ENCODE measurements around the gene PXN. TPM values are rescaled to one million over a fixed set of nuclear protein-coding genes. Genes with fewer than 3 reads are reported as not detected.

Gene PXN
- total RNA-seq, 4 donors from 2014 or later = 37.2 to 63.7 (median 51.6) TPM

DNA sequence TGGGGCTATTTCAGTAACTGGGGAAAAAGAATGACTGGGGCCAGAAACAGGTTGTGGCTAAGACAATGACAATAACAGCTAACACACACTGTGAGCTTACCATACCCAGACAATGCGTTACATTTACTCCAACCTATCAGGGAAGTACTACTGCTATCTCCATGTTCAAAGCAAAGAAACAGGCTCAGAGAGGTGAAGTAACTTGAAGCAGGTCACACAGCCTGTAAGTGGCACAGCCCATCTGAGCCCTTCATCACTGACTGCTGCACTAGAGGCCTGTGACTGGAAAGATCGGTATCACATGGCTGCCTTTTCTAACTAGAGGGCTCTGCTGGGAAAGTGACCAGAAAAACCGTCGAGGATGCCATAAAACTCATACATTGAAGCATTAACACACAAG, 78.9 kb downstream of the PXN start:
- TF ChIP-seq POLR2A (IDR thresholded peaks at IDR 0.05) (no peak), EP300 (IDR thresholded peaks at IDR 0.05) (no peak), POLR2AphosphoS5 (IDR thresholded peaks at IDR 0.05) (no peak)
- TF ChIP-seq, protein P1, sequence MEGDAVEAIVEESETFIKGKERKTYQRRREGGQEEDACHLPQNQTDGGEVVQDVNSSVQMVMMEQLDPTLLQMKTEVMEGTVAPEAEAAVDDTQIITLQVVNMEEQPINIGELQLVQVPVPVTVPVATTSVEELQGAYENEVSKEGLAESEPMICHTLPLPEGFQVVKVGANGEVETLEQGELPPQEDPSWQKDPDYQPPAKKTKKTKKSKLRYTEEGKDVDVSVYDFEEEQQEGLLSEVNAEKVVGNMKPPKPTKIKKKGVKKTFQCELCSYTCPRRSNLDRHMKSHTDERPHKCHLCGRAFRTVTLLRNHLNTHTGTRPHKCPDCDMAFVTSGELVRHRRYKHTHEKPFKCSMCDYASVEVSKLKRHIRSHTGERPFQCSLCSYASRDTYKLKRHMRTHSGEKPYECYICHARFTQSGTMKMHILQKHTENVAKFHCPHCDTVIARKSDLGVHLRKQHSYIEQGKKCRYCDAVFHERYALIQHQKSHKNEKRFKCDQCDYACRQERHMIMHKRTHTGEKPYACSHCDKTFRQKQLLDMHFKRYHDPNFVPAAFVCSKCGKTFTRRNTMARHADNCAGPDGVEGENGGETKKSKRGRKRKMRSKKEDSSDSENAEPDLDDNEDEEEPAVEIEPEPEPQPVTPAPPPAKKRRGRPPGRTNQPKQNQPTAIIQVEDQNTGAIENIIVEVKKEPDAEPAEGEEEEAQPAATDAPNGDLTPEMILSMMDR (IDR thresholded peaks at IDR 0.05) = no peak
- WGBS = 82% methylated on average over 4 of the region's 4 CpGs
- DNase-seq (ENCODE audit: low spot score in 2 of 2) = no peak
- H3K27ac ChIP-seq = no peak overlapping the region
- no peaks in the 10 kb centered on the region for H3K4me1 ChIP-seq
- no peak overlapping the region for H3K4me3 ChIP-seq
- no peaks in the 10 kb centered on the region for H3K27me3 ChIP-seq
- H3K36me3 ChIP-seq = peaks cover 84% of the 10 kb centered on the region
- no peaks in the 10 kb centered on the region for H3K9me3 ChIP-seq

DNA sequence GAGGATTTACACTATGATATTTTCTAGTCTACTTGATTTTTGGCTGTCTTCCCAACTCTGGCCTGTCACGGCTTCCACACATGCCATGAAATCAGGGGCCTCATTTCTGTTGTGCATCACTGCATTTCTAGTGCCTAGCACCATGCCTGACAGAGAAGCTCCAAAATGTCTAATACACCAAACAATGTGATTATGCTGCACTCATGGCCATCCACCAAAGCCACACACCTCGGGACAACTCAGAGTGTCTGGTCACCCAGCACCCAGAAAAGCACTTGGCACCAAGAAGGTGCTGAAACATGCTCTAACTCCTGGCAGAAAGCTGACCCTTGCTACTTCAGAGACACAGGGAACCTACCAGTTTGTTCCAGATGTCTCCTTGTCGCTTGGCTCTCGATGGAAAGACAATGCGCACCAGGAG, 82.3 kb downstream of the PXN start:
- Histone ChIP-seq H3K9me3 (no peaks in the 10 kb centered on the region), H3K4me3 (no peak overlapping the region), H3K27ac (no peak overlapping the region), H3K27me3 (no peaks in the 10 kb centered on the region), H3K4me1 (no peaks in the 10 kb centered on the region), H3K36me3 (peaks cover 88% of the 10 kb centered on the region)
- TF ChIP-seq, protein P1 (IDR thresholded peaks at IDR 0.05) = no peak
- TF ChIP-seq POLR2A (IDR thresholded peaks at IDR 0.05) (no peak), POLR2AphosphoS5 (IDR thresholded peaks at IDR 0.05) (no peak), EP300 (IDR thresholded peaks at IDR 0.05) (no peak)
- WGBS = 87% methylated on average over 5 of the region's 5 CpGs
- DNase-seq (ENCODE audit: low spot score in 2 of 2) = no peak

DNA sequence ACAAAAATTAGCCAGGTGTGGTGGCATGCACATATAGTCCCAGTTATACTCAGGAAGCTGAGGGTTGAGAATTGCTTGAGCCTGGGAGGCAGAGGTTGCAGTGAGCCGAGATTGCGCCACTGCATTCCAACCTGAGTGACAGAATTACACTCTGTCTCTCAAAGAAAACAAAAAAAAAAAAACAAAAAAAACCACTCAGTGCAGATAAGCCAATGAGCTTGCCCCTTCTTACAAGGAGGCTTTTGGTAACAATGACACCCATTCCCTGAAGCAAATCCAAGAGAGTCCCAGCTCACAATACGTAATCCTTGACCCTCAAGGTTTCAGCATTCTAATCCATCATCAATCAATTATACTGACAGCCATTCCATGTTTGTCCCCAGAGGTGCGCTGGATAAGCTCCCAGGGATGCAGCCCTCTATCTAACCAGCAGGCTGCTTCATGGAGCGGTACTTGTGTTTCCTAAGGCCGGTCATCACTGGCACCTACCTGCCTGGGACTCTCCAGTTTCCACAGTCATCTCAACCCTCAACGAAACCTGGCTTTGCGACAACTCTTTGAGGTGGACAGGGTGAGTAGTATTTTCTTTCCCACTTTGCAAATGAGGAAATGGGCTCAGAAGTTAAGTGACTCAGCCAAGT, 83.4 kb downstream of the PXN start:
- 81% methylated on average over 8 of the region's 8 CpGs for WGBS
- no peak for DNase-seq (ENCODE audit: low spot score in 2 of 2)
- Histone ChIP-seq H3K27ac (no peak overlapping the region), H3K36me3 (peaks cover 88% of the 10 kb centered on the region), H3K9me3 (no peaks in the 10 kb centered on the region), H3K4me1 (no peaks in the 10 kb centered on the region), H3K4me3 (no peak overlapping the region), H3K27me3 (no peaks in the 10 kb centered on the region)
- TF ChIP-seq EP300 (IDR thresholded peaks at IDR 0.05) (no peak), POLR2AphosphoS5 (IDR thresholded peaks at IDR 0.05) (no peak)
- TF ChIP-seq, protein P1 (IDR thresholded peaks at IDR 0.05) = no peak

DNA sequence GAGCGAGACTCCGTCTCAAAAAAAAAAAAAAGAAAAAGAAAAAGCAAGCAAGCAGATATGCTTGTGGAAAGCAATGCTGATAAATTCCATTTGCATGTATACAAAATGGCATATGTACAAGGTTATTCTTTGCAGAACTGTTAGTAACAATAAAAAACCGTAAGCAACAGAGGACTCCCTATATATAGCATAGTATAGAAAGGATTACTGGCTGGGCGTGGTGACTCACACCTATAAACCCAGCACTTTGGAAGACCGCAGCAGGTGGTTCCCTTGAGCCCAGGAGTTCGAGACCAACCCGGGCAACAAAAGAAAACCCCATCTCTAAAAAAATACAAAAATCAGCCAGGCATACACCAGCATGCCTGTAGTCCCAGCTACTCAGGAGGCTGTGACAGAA, 84.6 kb downstream of the PXN start:
- H3K27ac ChIP-seq = no peak overlapping the region
- H3K36me3 ChIP-seq = peaks cover 90% of the 10 kb centered on the region
- no peak overlapping the region for H3K4me3 ChIP-seq
- no peaks in the 10 kb centered on the region for H3K9me3 ChIP-seq
- TF ChIP-seq POLR2AphosphoS5 (IDR thresholded peaks at IDR 0.05) = no peak
- no peaks in the 10 kb centered on the region for H3K4me1 ChIP-seq
- no peaks in the 10 kb centered on the region for H3K27me3 ChIP-seq
- DNase-seq (ENCODE audit: low spot score in 2 of 2) = no peak
- 96% methylated on average over 7 of the region's 7 CpGs for WGBS

DNA sequence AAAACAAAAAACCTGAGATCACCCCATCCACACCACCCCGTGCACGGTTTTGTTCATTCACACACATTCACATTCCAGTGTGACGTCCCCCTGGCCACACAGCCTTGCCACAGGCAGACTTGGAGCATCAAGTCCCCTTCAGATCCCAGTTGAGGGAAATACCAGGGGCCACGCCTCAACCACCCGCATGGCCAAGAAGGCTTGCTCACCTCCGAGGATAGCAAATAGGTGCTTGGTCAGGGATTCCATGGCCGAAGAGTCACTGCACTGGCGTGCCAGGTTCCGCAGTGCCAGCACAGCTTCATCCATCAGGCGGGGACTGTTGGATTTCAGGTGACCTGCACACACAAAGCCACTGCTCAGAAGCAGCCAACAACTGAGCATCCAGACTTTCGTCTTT, 90.0 kb downstream of the PXN start:
- 90% methylated on average over 11 of the region's 11 CpGs for WGBS
- H3K27me3 ChIP-seq = no peaks in the 10 kb centered on the region
- DNase-seq (ENCODE audit: low spot score in 2 of 2) = no peak
- TF ChIP-seq, protein P1 (IDR thresholded peaks at IDR 0.05) = no peak
- no peak for TF ChIP-seq POLR2AphosphoS5 (IDR thresholded peaks at IDR 0.05)
- TF ChIP-seq EP300 (IDR thresholded peaks at IDR 0.05) = no peak
- no peak for TF ChIP-seq POLR2A (IDR thresholded peaks at IDR 0.05)
- H3K36me3 ChIP-seq = peaks cover 99% of the 10 kb centered on the region
- H3K4me3 ChIP-seq = no peak overlapping the region
- H3K27ac ChIP-seq = no peak overlapping the region
- no peaks in the 10 kb centered on the region for H3K9me3 ChIP-seq
- H3K4me1 ChIP-seq = no peaks in the 10 kb centered on the region

DNA sequence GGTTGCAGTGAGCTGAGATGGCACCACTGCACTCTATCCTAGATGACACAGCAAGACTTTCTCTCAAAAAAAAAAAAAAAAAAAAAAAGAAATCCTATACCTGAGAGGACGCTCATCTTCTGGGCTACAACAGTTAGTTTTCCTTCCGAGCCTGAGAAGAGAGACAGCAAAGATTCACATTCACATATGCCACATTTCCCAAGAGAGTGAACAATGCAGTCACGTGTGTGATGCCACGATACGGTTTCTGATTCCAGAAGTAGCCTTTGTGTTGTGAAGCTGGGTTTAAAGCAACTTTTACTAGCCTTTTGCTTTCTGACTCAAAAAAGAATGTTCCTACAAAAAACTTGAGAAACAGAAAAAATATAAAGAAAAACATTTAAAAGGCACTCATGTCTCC, 90.5 kb downstream of the PXN start:
- peaks cover 99% of the 10 kb centered on the region for H3K36me3 ChIP-seq
- WGBS = 79% methylated on average over 5 of the region's 5 CpGs
- no peak overlapping the region for H3K27ac ChIP-seq

More for the DNA sequence above, 90.5 kb downstream of the PXN start:
- DNase-seq (ENCODE audit: low spot score in 2 of 2) = no peak
- H3K4me3 ChIP-seq = no peak overlapping the region
- no peaks in the 10 kb centered on the region for H3K27me3 ChIP-seq
- H3K4me1 ChIP-seq = no peaks in the 10 kb centered on the region
- no peaks in the 10 kb centered on the region for H3K9me3 ChIP-seq
- TF ChIP-seq, protein P1 (IDR thresholded peaks at IDR 0.05) = no peak
- no peak for TF ChIP-seq POLR2A (IDR thresholded peaks at IDR 0.05)
- TF ChIP-seq EP300 (IDR thresholded peaks at IDR 0.05) = no peak
- TF ChIP-seq POLR2AphosphoS5 (IDR thresholded peaks at IDR 0.05) = no peak

Data from suprapubic skin (tissue), 4 donors.